Activated CD4-positive, alpha-beta memory T cell treated with anti-CD3 and anti-CD28 coated beads, Interleukin-2, amount 10 ng/mL, durations not matched to agents 7 days and 5 days (primary cell): Measurements from ENCODE around the gene EBF3. TPM values are rescaled to one million over a fixed set of nuclear protein-coding genes. Genes with fewer than 3 reads are reported as not detected.

ENCODE experiments used
- CTCF ChIA-PET: fragments of 350-600 bp; sonication (Branson Sonifier 250); formaldehyde crosslinking; loops from one replicate; lab custom pipeline; 2021; ENCODE audit warnings: antibody characterized with exemption, inconsistent platforms; lab: Charles Lee
- POLR2A ChIA-PET: fragments of 350-600 bp; sonication (Branson Sonifier 250); formaldehyde crosslinking; loops from one replicate; lab custom pipeline; 2021; ENCODE audit warnings: antibody characterized with exemption; lab: Charles Lee
- DNase-seq: peaks from one replicate; pipeline ENCODE4 v3.0.0-alpha.2; 2020
- H3K27ac Mint-ChIP-seq: one replicate; pipeline ENCODE4 v1.8.0; 2021; ENCODE audit warnings: mild to moderate bottlenecking, mixed read lengths
- H3K27me3 Mint-ChIP-seq: one replicate; pipeline ENCODE4 v1.8.0; 2021; ENCODE audit warnings: mixed read lengths
- H3K36me3 Mint-ChIP-seq: one replicate; pipeline ENCODE4 v1.8.0; 2021; ENCODE audit warnings: low read depth, mixed read lengths
- H3K4me1 Mint-ChIP-seq: one replicate; pipeline ENCODE4 v1.8.0; 2021; ENCODE audit warnings: mixed read lengths
- H3K4me3 Mint-ChIP-seq: one replicate; pipeline ENCODE4 v1.8.0; 2021; ENCODE audit warnings: mild to moderate bottlenecking, mixed read lengths
- H3K9me3 Mint-ChIP-seq: one replicate; pipeline ENCODE4 v1.8.0; 2021; ENCODE audit warnings: mixed read lengths
- total RNA-seq, 2 experiments: library from RNA; stranded (reverse); gene quantifications; one replicate each; pipeline ENCODE4 v1.2.3, GENCODE V29; 2021

The EBF3 gene
- total RNA-seq, 2 experiments from 2014 or later: not detected

GRCh38 chr10:129870961-129871621 is 93.0 kb downstream of the EBF3 start:
- CTCF ChIA-PET: no interaction called here

GRCh38 chr10:129870474-129870757 is 93.7 kb downstream of the EBF3 start:
- Mint-ChIP-seq H3K27me3 (no peaks in the 10 kb centered on the region), H3K9me3 (no peaks in the 10 kb centered on the region), H3K4me1 (no peaks in the 10 kb centered on the region), H3K27ac (no peak overlapping the region), H3K4me3 (no peak overlapping the region), H3K36me3 (no peaks in the 10 kb centered on the region)
- ChIA-PET CTCF (no interaction called here), POLR2A (no interaction called here)
- no peak for DNase-seq

More at GRCh38 chr10:129870961-129871621, 93.0 kb downstream of the EBF3 start:
- Mint-ChIP-seq H3K27ac (no peak overlapping the region), H3K4me1 (no peaks in the 10 kb centered on the region), H3K27me3 (no peaks in the 10 kb centered on the region), H3K9me3 (no peaks in the 10 kb centered on the region), H3K36me3 (no peaks in the 10 kb centered on the region), H3K4me3 (no peak overlapping the region)
- POLR2A ChIA-PET: no interaction called here
- no peak for DNase-seq

- Mint-ChIP-seq H3K36me3 (no peaks in the 10 kb centered on the region), H3K27me3 (no peaks in the 10 kb centered on the region), H3K27ac (no peak overlapping the region), H3K9me3 (no peaks in the 10 kb centered on the region), H3K4me3 (no peak overlapping the region), H3K4me1 (no peaks in the 10 kb centered on the region)
- ChIA-PET CTCF (interaction anchor here (0.6 kb wide), 1 partner anchor 258 kb away, joined by 3 read pairs; no protein-coding TSS in a partner anchor), POLR2A (no interaction called here)
- no peak for DNase-seq
These were observed 94.2 kb downstream of the EBF3 start for GRCh38 chr10:129869596-129870473.

GRCh38 chr10:129868449-129869035 is 95.5 kb downstream of the EBF3 start:
- no peak for DNase-seq
- no peaks in the 10 kb centered on the region for H3K9me3 Mint-ChIP-seq
- ChIA-PET POLR2A (no interaction called here), CTCF (no interaction called here)
- no peaks in the 10 kb centered on the region for H3K36me3 Mint-ChIP-seq
- no peaks in the 10 kb centered on the region for H3K4me1 Mint-ChIP-seq
- H3K27ac Mint-ChIP-seq: no peak overlapping the region
- H3K4me3 Mint-ChIP-seq: no peak overlapping the region
- no peaks in the 10 kb centered on the region for H3K27me3 Mint-ChIP-seq

GRCh38 chr10:129867631-129868179 is 96.4 kb downstream of the EBF3 start:
- Mint-ChIP-seq H3K27ac (no peak overlapping the region), H3K9me3 (no peaks in the 10 kb centered on the region), H3K36me3 (no peaks in the 10 kb centered on the region), H3K27me3 (no peaks in the 10 kb centered on the region), H3K4me1 (no peaks in the 10 kb centered on the region), H3K4me3 (no peak overlapping the region)
- ChIA-PET POLR2A (no interaction called here), CTCF (interaction anchor here (1.4 kb wide), 1 partner anchor 9 kb away, joined by 3 read pairs; no protein-coding TSS in a partner anchor)
- no peak for DNase-seq

GRCh38 chr10:129866894-129867293 is 97.2 kb downstream of the EBF3 start:
- Mint-ChIP-seq H3K27ac (no peak overlapping the region), H3K4me1 (no peaks in the 10 kb centered on the region), H3K27me3 (no peaks in the 10 kb centered on the region), H3K9me3 (no peaks in the 10 kb centered on the region), H3K36me3 (no peaks in the 10 kb centered on the region), H3K4me3 (no peak overlapping the region)
- ChIA-PET POLR2A (no interaction called here), CTCF (interaction anchor here (1.4 kb wide), 1 partner anchor 10 kb away, joined by 3 read pairs; no protein-coding TSS in a partner anchor)
- DNase-seq: no peak

- Mint-ChIP-seq H3K9me3 (no peaks in the 10 kb centered on the region), H3K27me3 (no peaks in the 10 kb centered on the region), H3K4me1 (no peaks in the 10 kb centered on the region), H3K4me3 (no peak overlapping the region), H3K36me3 (no peaks in the 10 kb centered on the region), H3K27ac (no peak overlapping the region)
- CTCF ChIA-PET: no interaction called here
- no peak for DNase-seq
- POLR2A ChIA-PET: no interaction called here
These were observed 98.1 kb downstream of the EBF3 start for GRCh38 chr10:129865960-129866359.

- no peak overlapping the region for H3K27ac Mint-ChIP-seq
- no peaks in the 10 kb centered on the region for H3K9me3 Mint-ChIP-seq
- CTCF ChIA-PET: no interaction called here
- H3K36me3 Mint-ChIP-seq: no peaks in the 10 kb centered on the region
- no peak for DNase-seq
- no peaks in the 10 kb centered on the region for H3K4me1 Mint-ChIP-seq
- H3K27me3 Mint-ChIP-seq: no peaks in the 10 kb centered on the region
- POLR2A ChIA-PET: no interaction called here
- H3K4me3 Mint-ChIP-seq: no peak overlapping the region
These were observed 98.7 kb downstream of the EBF3 start for GRCh38 chr10:129865413-129865812.

- DNase-seq: no peak
- no peak overlapping the region for H3K4me3 Mint-ChIP-seq
- H3K27me3 Mint-ChIP-seq: no peaks in the 10 kb centered on the region
- no peaks in the 10 kb centered on the region for H3K9me3 Mint-ChIP-seq
- no peak overlapping the region for H3K27ac Mint-ChIP-seq
- no peaks in the 10 kb centered on the region for H3K4me1 Mint-ChIP-seq
- POLR2A ChIA-PET: no interaction called here
- H3K36me3 Mint-ChIP-seq: no peaks in the 10 kb centered on the region
- CTCF ChIA-PET: no interaction called here
These were observed 99.4 kb downstream of the EBF3 start for GRCh38 chr10:129864601-129865126.

- H3K27ac Mint-ChIP-seq: no peak overlapping the region
- no peaks in the 10 kb centered on the region for H3K4me1 Mint-ChIP-seq
- no peaks in the 10 kb centered on the region for H3K9me3 Mint-ChIP-seq
- POLR2A ChIA-PET: no interaction called here
- no peak for DNase-seq
- H3K4me3 Mint-ChIP-seq: no peak overlapping the region
- no peaks in the 10 kb centered on the region for H3K36me3 Mint-ChIP-seq
- CTCF ChIA-PET: no interaction called here
- H3K27me3 Mint-ChIP-seq: no peaks in the 10 kb centered on the region
These were observed 100.0 kb downstream of the EBF3 start for GRCh38 chr10:129864082-129864481.

GRCh38 chr10:129863201-129863663 is 100.8 kb downstream of the EBF3 start:
- no peak overlapping the region for H3K27ac Mint-ChIP-seq
- H3K27me3 Mint-ChIP-seq: no peaks in the 10 kb centered on the region
- H3K4me1 Mint-ChIP-seq: no peaks in the 10 kb centered on the region
- ChIA-PET POLR2A (no interaction called here), CTCF (no interaction called here)
- no peak overlapping the region for H3K4me3 Mint-ChIP-seq
- no peaks in the 10 kb centered on the region for H3K36me3 Mint-ChIP-seq
- DNase-seq: no peak
- no peaks in the 10 kb centered on the region for H3K9me3 Mint-ChIP-seq

GRCh38 chr10:129861776-129862531 is 102.1 kb downstream of the EBF3 start:
- DNase-seq: no peak
- CTCF ChIA-PET: no interaction called here
- Mint-ChIP-seq H3K27ac (no peak overlapping the region), H3K4me1 (no peaks in the 10 kb centered on the region), H3K9me3 (no peaks in the 10 kb centered on the region), H3K4me3 (no peak overlapping the region), H3K27me3 (no peaks in the 10 kb centered on the region), H3K36me3 (no peaks in the 10 kb centered on the region)
- POLR2A ChIA-PET: no interaction called here
